ENCODE results near the gene FETUB.

FETUB gene

DNA sequence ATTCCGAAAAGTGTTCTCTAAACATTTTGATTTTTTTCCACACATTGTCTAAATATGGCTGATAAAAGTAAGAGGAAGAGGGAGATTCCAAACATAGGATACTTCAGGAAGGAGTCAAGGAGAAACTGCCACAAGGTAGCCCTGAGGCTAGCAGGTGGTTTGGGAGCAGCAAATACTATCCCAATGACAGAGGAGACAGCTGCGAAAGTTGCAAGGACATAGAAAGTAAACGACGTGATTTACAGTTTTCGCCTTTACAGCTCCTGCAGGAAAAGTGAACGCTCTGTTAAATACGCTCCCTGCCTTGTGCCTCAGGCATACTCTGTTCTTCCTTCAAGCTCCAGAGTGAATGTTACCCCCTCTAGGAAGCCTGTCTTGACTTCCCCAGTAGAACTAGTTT lies 3.7 kb upstream of the FETUB start:
- H3K27ac ChIP-seq (ENCODE audit: insufficient read depth, low read depth, low read length, poor library complexity, severe bottlenecking) = no peak overlapping the region
- H3K27me3 ChIP-seq (ENCODE audit: control insufficient read depth, insufficient read depth, low read length, poor library complexity, severe bottlenecking) = no peaks in the 10 kb centered on the region
- no peak overlapping the region for H3K4me3 ChIP-seq (ENCODE audit: insufficient read depth, low read depth, low read length)
- H3K36me3 ChIP-seq (ENCODE audit: control insufficient read depth, insufficient read depth, low read length) = no peaks in the 10 kb centered on the region
- no peaks in the 10 kb centered on the region for H3K9me3 ChIP-seq (ENCODE audit: control insufficient read depth, low read length)
- peaks cover 5% of the 10 kb centered on the region for H3K4me1 ChIP-seq (ENCODE audit: control insufficient read depth, insufficient read depth, low read length)
- 90 to 91% methylated on average over 6 to 7 of the region's 7 CpGs for WGBS, 2 experiments

DNA sequence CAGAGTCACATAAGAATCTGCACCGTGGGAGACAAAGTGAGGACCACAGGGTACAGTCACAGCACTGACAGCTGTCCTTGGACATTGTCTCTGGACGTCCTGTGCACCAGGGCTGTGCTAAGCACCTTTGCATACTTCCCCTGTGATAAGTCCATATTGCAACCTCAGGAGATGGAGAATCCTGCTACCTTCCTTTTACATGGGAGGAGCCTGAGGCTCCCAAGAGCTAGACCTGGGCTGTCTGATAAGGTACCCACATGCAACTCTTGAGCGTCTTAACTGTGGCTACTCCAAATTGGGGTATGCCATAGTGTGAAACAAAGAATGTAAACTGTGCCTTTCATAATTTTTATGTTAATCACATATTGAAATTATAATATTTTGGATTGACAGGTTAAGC lies 2.5 kb upstream of the FETUB start:
- Histone ChIP-seq H3K9me3 (ENCODE audit: control insufficient read depth, low read length) (no peaks in the 10 kb centered on the region), H3K4me3 (ENCODE audit: insufficient read depth, low read depth, low read length) (no peak overlapping the region), H3K27ac (ENCODE audit: insufficient read depth, low read depth, low read length, poor library complexity, severe bottlenecking) (no peak overlapping the region), H3K4me1 (ENCODE audit: control insufficient read depth, insufficient read depth, low read length) (peaks cover 5% of the 10 kb centered on the region), H3K27me3 (ENCODE audit: control insufficient read depth, insufficient read depth, low read length, poor library complexity, severe bottlenecking) (no peaks in the 10 kb centered on the region), H3K36me3 (ENCODE audit: control insufficient read depth, insufficient read depth, low read length) (no peaks in the 10 kb centered on the region)
- WGBS, 2 experiments = 86 to 93% methylated on average over 3 of the region's 3 CpGs

DNA sequence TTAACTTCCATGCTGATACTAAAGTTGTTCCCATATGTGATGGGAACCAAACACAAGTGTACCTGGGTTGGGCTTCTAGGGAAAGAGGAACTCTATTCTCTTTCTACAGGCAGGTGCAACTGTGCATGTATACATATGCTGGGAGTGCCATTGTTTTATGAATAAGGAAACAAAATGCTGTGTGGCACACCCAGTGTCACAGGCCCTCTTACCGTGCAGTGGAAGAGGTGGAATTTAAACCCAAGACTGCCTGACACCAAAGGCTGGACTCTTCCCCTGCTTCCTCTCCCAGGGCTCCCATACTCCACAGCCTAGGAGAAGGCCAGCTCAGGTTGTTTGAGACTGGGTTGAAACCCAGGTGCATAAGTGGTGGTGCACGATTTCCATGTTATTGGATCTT lies 1.9 kb upstream of the FETUB start:
- 93 to 97% methylated on average over 2 of the region's 2 CpGs for WGBS, 2 experiments
- Histone ChIP-seq H3K27me3 (ENCODE audit: control insufficient read depth, insufficient read depth, low read length, poor library complexity, severe bottlenecking) (no peaks in the 10 kb centered on the region), H3K9me3 (ENCODE audit: control insufficient read depth, low read length) (no peaks in the 10 kb centered on the region), H3K36me3 (ENCODE audit: control insufficient read depth, insufficient read depth, low read length) (no peaks in the 10 kb centered on the region), H3K4me3 (ENCODE audit: insufficient read depth, low read depth, low read length) (no peak overlapping the region), H3K27ac (ENCODE audit: insufficient read depth, low read depth, low read length, poor library complexity, severe bottlenecking) (no peak overlapping the region), H3K4me1 (ENCODE audit: control insufficient read depth, insufficient read depth, low read length) (peaks cover 5% of the 10 kb centered on the region)

DNA sequence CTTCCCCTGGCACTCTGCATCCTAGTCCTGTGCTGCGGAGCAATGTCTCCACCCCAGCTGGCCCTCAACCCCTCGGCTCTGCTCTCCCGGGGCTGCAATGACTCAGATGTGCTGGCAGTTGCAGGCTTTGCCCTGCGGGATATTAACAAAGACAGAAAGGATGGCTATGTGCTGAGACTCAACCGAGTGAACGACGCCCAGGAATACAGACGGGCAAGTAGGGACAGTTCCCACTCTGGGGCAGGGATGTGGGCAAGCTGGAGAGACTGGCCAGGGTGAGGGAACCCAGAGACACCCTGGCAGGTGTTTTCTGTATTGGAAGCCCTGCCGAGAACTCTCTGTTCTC lies 247 bp downstream of the FETUB start:
- WGBS, 2 experiments = 36 to 45% methylated on average over 9 of the region's 9 CpGs
- Histone ChIP-seq H3K4me3 (ENCODE audit: insufficient read depth, low read depth, low read length) (no peak overlapping the region), H3K27me3 (ENCODE audit: control insufficient read depth, insufficient read depth, low read length, poor library complexity, severe bottlenecking) (no peaks in the 10 kb centered on the region), H3K4me1 (ENCODE audit: control insufficient read depth, insufficient read depth, low read length) (peaks cover 5% of the 10 kb centered on the region), H3K27ac (ENCODE audit: insufficient read depth, low read depth, low read length, poor library complexity, severe bottlenecking) (no peak overlapping the region), H3K36me3 (ENCODE audit: control insufficient read depth, insufficient read depth, low read length) (no peaks in the 10 kb centered on the region), H3K9me3 (ENCODE audit: control insufficient read depth, low read length) (no peaks in the 10 kb centered on the region)

DNA sequence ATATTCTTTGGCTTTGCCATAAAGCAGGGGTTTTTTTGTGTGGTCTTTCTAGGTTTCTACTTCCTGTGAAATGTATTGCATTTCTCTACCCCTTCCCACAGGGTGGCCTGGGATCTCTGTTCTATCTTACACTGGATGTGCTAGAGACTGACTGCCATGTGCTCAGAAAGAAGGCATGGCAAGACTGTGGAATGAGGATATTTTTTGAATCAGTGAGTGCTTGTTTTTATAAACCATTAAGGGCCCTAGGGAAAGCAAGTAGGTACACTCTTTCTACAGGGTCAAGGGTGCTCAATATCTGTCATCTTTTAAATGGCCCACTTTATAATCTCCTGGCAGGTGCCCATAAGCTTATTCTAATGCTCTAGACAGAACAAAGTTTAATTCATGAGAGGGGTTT lies 730 bp downstream of the FETUB start:
- H3K4me3 ChIP-seq (ENCODE audit: insufficient read depth, low read depth, low read length) = no peak overlapping the region
- no peaks in the 10 kb centered on the region for H3K27me3 ChIP-seq (ENCODE audit: control insufficient read depth, insufficient read depth, low read length, poor library complexity, severe bottlenecking)
- no peaks in the 10 kb centered on the region for H3K36me3 ChIP-seq (ENCODE audit: control insufficient read depth, insufficient read depth, low read length)
- H3K27ac ChIP-seq (ENCODE audit: insufficient read depth, low read depth, low read length, poor library complexity, severe bottlenecking) = no peak overlapping the region
- peaks cover 5% of the 10 kb centered on the region for H3K4me1 ChIP-seq (ENCODE audit: control insufficient read depth, insufficient read depth, low read length)
- no peaks in the 10 kb centered on the region for H3K9me3 ChIP-seq (ENCODE audit: control insufficient read depth, low read length)

DNA sequence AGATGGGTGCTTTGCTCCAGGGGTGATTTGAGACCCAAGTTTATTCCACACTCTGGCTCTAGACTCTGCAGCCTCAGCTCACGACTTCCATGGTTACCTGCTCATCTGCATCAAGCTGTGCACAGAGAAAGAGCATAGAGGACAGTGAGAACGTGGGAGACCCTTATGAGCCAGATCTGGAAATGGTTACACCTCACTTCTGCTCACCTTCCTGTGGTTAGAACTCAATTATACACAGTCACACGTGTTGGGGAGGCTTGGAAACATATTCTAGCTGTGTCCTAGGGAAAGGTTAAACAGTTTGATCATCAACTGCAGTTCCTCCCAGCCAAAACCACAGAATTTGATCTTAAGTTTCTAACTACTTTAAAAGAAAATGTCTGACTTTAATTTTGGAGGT lies 1.8 kb downstream of the FETUB start:
- H3K9me3 ChIP-seq (ENCODE audit: control insufficient read depth, low read length) = no peaks in the 10 kb centered on the region
- no peak overlapping the region for H3K4me3 ChIP-seq (ENCODE audit: insufficient read depth, low read depth, low read length)
- no peak overlapping the region for H3K27ac ChIP-seq (ENCODE audit: insufficient read depth, low read depth, low read length, poor library complexity, severe bottlenecking)
- 75 to 77% methylated on average over 3 of the region's 3 CpGs for WGBS, 2 experiments
- H3K36me3 ChIP-seq (ENCODE audit: control insufficient read depth, insufficient read depth, low read length) = no peaks in the 10 kb centered on the region
- no peaks in the 10 kb centered on the region for H3K27me3 ChIP-seq (ENCODE audit: control insufficient read depth, insufficient read depth, low read length, poor library complexity, severe bottlenecking)
- peaks cover 5% of the 10 kb centered on the region for H3K4me1 ChIP-seq (ENCODE audit: control insufficient read depth, insufficient read depth, low read length)

DNA sequence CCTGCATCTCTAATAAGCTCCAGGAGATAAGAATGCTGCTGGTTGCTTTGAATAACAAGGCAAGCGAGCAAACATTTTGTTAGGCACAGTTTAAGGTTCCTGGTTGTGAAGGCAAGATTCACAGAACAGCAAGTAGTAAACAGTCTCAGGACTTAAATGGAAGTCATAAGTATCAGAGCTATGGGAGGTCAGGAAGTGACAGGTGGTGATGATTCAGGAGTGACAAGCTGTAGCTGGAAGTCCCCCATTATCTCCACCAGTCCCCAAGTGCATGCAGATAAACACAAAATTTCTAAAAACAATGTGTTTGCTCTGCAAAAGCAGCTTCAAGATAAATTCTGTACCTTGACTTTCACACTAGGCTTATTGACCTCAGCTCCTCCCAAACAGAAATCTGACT lies 3.3 kb downstream of the FETUB start:
- no peaks in the 10 kb centered on the region for H3K36me3 ChIP-seq (ENCODE audit: control insufficient read depth, insufficient read depth, low read length)
- no peaks in the 10 kb centered on the region for H3K27me3 ChIP-seq (ENCODE audit: control insufficient read depth, insufficient read depth, low read length, poor library complexity, severe bottlenecking)
- H3K9me3 ChIP-seq (ENCODE audit: control insufficient read depth, low read length) = no peaks in the 10 kb centered on the region
- peaks cover 5% of the 10 kb centered on the region for H3K4me1 ChIP-seq (ENCODE audit: control insufficient read depth, insufficient read depth, low read length)
- WGBS, 2 experiments = 59 to 83% methylated on average over 1 of the region's 1 CpG
- H3K4me3 ChIP-seq (ENCODE audit: insufficient read depth, low read depth, low read length) = no peak overlapping the region
- H3K27ac ChIP-seq (ENCODE audit: insufficient read depth, low read depth, low read length, poor library complexity, severe bottlenecking) = no peak overlapping the region

DNA sequence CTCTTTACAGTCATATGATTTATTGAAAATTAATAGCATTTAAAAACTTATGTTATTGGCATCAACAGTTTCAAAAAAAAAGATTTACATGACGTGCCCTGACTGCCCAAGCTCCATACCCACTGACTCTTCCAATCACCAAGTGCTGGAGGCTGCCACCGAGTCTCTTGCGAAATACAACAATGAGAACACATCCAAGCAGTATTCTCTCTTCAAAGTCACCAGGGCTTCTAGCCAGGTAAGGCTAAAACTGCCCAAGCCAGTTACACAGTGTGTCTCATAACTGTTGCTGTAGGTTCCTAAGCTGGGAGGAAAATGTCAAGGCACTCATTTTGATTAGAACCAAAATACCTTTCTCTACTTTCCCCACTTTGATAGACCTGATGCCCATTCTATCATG lies 4.5 kb downstream of the FETUB start:
- H3K27ac ChIP-seq (ENCODE audit: insufficient read depth, low read depth, low read length, poor library complexity, severe bottlenecking) = no peak overlapping the region
- H3K36me3 ChIP-seq (ENCODE audit: control insufficient read depth, insufficient read depth, low read length) = no peaks in the 10 kb centered on the region
- no peak overlapping the region for H3K4me3 ChIP-seq (ENCODE audit: insufficient read depth, low read depth, low read length)
- H3K9me3 ChIP-seq (ENCODE audit: control insufficient read depth, low read length) = no peaks in the 10 kb centered on the region
- no peaks in the 10 kb centered on the region for H3K27me3 ChIP-seq (ENCODE audit: control insufficient read depth, insufficient read depth, low read length, poor library complexity, severe bottlenecking)
- H3K4me1 ChIP-seq (ENCODE audit: control insufficient read depth, insufficient read depth, low read length) = peaks cover 5% of the 10 kb centered on the region
- WGBS, 2 experiments = 91 to 94% methylated on average over 3 of the region's 3 CpGs

DNA sequence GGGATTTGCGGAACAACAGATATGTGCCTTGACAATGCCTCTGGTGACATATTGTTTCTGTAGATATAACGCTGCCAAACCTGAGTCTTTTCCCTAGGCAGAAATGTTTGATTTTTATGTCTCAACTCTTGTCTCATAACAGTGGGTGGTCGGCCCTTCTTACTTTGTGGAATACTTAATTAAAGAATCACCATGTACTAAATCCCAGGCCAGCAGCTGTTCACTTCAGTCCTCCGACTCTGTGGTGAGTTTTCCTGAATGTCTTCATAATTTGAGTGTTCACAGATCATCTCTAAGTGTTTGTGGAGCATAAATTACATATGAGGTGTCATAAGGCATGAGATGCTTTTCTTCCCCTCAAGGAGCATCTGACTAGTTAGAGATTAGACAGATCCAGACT lies 5.9 kb downstream of the FETUB start:
- Histone ChIP-seq H3K27ac (ENCODE audit: insufficient read depth, low read depth, low read length, poor library complexity, severe bottlenecking) (no peak overlapping the region), H3K27me3 (ENCODE audit: control insufficient read depth, insufficient read depth, low read length, poor library complexity, severe bottlenecking) (no peaks in the 10 kb centered on the region), H3K36me3 (ENCODE audit: control insufficient read depth, insufficient read depth, low read length) (no peaks in the 10 kb centered on the region), H3K4me3 (ENCODE audit: insufficient read depth, low read depth, low read length) (no peak overlapping the region), H3K9me3 (ENCODE audit: control insufficient read depth, low read length) (no peaks in the 10 kb centered on the region), H3K4me1 (ENCODE audit: control insufficient read depth, insufficient read depth, low read length) (no peaks in the 10 kb centered on the region)
- WGBS, 2 experiments = 94 to 95% methylated on average over 4 of the region's 4 CpGs

DNA sequence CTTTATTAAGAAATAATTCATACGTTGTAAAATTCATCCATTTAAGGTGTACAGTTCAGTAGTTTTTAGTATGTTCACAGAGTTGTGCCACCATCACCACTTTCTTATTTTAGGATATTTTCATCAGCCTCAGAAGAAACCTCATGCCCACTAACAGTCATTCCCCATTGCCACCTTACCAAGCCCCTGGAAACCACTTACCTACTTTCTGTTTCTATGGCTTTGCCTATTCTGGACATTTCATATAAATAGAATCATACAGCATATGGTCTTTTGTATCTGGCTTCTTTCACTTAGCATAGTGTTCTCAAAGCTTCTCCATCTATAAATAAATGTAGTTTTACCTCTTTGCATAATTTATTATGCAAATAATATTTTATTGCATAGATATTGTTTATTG lies 6.6 kb downstream of the FETUB start:
- Histone ChIP-seq H3K9me3 (ENCODE audit: control insufficient read depth, low read length) (no peaks in the 10 kb centered on the region), H3K36me3 (ENCODE audit: control insufficient read depth, insufficient read depth, low read length) (no peaks in the 10 kb centered on the region), H3K4me1 (ENCODE audit: control insufficient read depth, insufficient read depth, low read length) (no peaks in the 10 kb centered on the region), H3K4me3 (ENCODE audit: insufficient read depth, low read depth, low read length) (no peak overlapping the region), H3K27ac (ENCODE audit: insufficient read depth, low read depth, low read length, poor library complexity, severe bottlenecking) (no peak overlapping the region), H3K27me3 (ENCODE audit: control insufficient read depth, insufficient read depth, low read length, poor library complexity, severe bottlenecking) (no peaks in the 10 kb centered on the region)
- 92% methylated on average over 1 of the region's 1 CpG; no CpG with 5 or more reads in 1 of the 2 experiments for WGBS, 2 experiments

DNA sequence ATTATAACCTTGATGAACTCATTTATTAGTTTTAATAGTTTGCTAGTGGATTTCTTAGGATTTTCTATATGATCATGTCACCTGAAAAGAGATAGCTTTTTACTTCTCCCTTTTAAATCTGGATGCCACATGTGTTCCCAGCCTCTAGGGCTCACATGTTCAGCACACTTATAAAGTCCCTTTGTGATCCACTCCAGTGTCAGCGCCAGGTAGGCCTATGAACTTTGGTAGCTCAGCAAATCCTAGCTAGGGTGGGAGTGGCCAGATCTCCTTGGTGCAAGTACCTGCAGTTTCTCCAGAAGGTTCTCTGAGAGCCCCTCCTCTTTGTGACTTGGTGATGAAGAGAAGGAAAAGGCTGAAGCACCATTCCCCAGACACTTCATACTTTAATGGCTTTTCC lies 8.7 kb downstream of the FETUB start:
- Histone ChIP-seq H3K4me3 (ENCODE audit: insufficient read depth, low read depth, low read length) (no peak overlapping the region), H3K27ac (ENCODE audit: insufficient read depth, low read depth, low read length, poor library complexity, severe bottlenecking) (no peak overlapping the region), H3K4me1 (ENCODE audit: control insufficient read depth, insufficient read depth, low read length) (no peaks in the 10 kb centered on the region), H3K9me3 (ENCODE audit: control insufficient read depth, low read length) (no peaks in the 10 kb centered on the region), H3K27me3 (ENCODE audit: control insufficient read depth, insufficient read depth, low read length, poor library complexity, severe bottlenecking) (no peaks in the 10 kb centered on the region), H3K36me3 (ENCODE audit: control insufficient read depth, insufficient read depth, low read length) (no peaks in the 10 kb centered on the region)
- WGBS, 2 experiments = 89 to 100% methylated on average over 1 of the region's 1 CpG
